HEK293 (cell line): Measurements from ENCODE around the gene ZNF345.

Source experiments
- AEBP2 ChIP-seq: fragments of 450-650 bp; formaldehyde crosslinking; IDR thresholded peaks from 2 replicates; pipeline ENCODE4 v1.5.1; 2016; ENCODE audit warnings: missing biosample characterization, missing genetic modification characterization, borderline replicate concordance
- CTCF ChIP-seq: fragments of 450-650 bp; formaldehyde crosslinking; IDR thresholded peaks from 2 replicates; pipeline ENCODE4 v1.5.1; 2016; ENCODE audit warnings: missing biosample characterization, missing genetic modification characterization
- KLF7 ChIP-seq: fragments of 450-650 bp; formaldehyde crosslinking; IDR thresholded peaks from 2 replicates; pipeline ENCODE4 v1.5.1; 2016; ENCODE audit warnings: missing biosample characterization, missing genetic modification characterization, borderline replicate concordance
- PBX3 ChIP-seq: sonication (generic); formaldehyde crosslinking; IDR thresholded peaks from 2 replicates; pipeline ENCODE4 v1.8.1; 2022; ENCODE audit warnings: mild to moderate bottlenecking, moderate library complexity, missing genetic modification reagents
- SETDB1 ChIP-seq: IDR thresholded peaks from one replicate; pipeline ENCODE4 v1.6.1; 2017; ENCODE audit warnings: mild to moderate bottlenecking, low read length, moderate library complexity, mixed read lengths; ENCODE audit not compliant: insufficient read length
- TSHZ1 ChIP-seq: fragments of 450-650 bp; formaldehyde crosslinking; IDR thresholded peaks from 2 replicates; pipeline ENCODE4 v1.5.1; 2016; ENCODE audit warnings: missing biosample characterization, missing genetic modification characterization, borderline replicate concordance
- ZBTB44 ChIP-seq: fragments of 450-650 bp; IDR thresholded peaks from 2 replicates; pipeline ENCODE4 v1.5.1; 2018; ENCODE audit warnings: missing biosample characterization, mild to moderate bottlenecking, missing genetic modification characterization
- ZBTB48 ChIP-seq: fragments of 450-650 bp; formaldehyde crosslinking; IDR thresholded peaks from 2 replicates; pipeline ENCODE4 v1.5.1; 2016; ENCODE audit warnings: missing biosample characterization, missing genetic modification characterization
- ZBTB49 ChIP-seq: fragments of 450-650 bp; formaldehyde crosslinking; IDR thresholded peaks from 2 replicates; pipeline ENCODE4 v1.5.1; 2016; ENCODE audit warnings: missing biosample characterization, missing genetic modification characterization, low read depth
- ZNF155 ChIP-seq: fragments of 450-650 bp; formaldehyde crosslinking; IDR thresholded peaks from 2 replicates; pipeline ENCODE4 v1.5.1; 2016; ENCODE audit warnings: missing biosample characterization, missing genetic modification characterization
- ZNF157 ChIP-seq: fragments of 450-650 bp; formaldehyde crosslinking; IDR thresholded peaks from 2 replicates; pipeline ENCODE4 v1.5.1; 2016; ENCODE audit warnings: missing biosample characterization, missing genetic modification characterization
- ZNF169 ChIP-seq: fragments of 450-650 bp; formaldehyde crosslinking; IDR thresholded peaks from 2 replicates; pipeline ENCODE4 v1.5.1; 2016; ENCODE audit warnings: missing biosample characterization, missing genetic modification characterization
- ZNF248 ChIP-seq: fragments of 450-650 bp; formaldehyde crosslinking; IDR thresholded peaks from 2 replicates; pipeline ENCODE4 v1.5.1; 2017; ENCODE audit warnings: missing biosample characterization, missing genetic modification characterization
- ZNF266 ChIP-seq: fragments of 450-650 bp; formaldehyde crosslinking; IDR thresholded peaks from 2 replicates; pipeline ENCODE4 v1.5.1; 2016; ENCODE audit warnings: missing biosample characterization, missing genetic modification characterization, low read depth
- ZNF362 ChIP-seq: fragments of 450-650 bp; formaldehyde crosslinking; IDR thresholded peaks from 2 replicates; pipeline ENCODE4 v1.5.1; 2016; ENCODE audit warnings: missing biosample characterization, missing genetic modification characterization
- ZNF473 ChIP-seq: fragments of 450-650 bp; formaldehyde crosslinking; IDR thresholded peaks from 2 replicates; pipeline ENCODE4 v1.5.1; 2017; ENCODE audit warnings: missing biosample characterization, missing genetic modification characterization
- ZNF48 ChIP-seq: fragments of 450-650 bp; formaldehyde crosslinking; IDR thresholded peaks from 2 replicates; pipeline ENCODE4 v1.5.1; 2016; ENCODE audit warnings: missing biosample characterization, missing genetic modification characterization
- ZNF677 ChIP-seq: fragments of 450-650 bp; IDR thresholded peaks from 2 replicates; pipeline ENCODE4 v1.5.0; 2018; ENCODE audit warnings: missing biosample characterization, mild to moderate bottlenecking, missing genetic modification characterization, moderate library complexity
- ZNF704 ChIP-seq: fragments of 450-650 bp; formaldehyde crosslinking; IDR thresholded peaks from 2 replicates; pipeline ENCODE4 v1.5.1; 2016; ENCODE audit warnings: missing biosample characterization, missing genetic modification characterization
- ZSCAN16 ChIP-seq: fragments of 450-650 bp; formaldehyde crosslinking; IDR thresholded peaks from 2 replicates; pipeline ENCODE4 v1.5.1; 2016; ENCODE audit warnings: missing biosample characterization, missing genetic modification characterization

The ZNF345 gene

GRCh38 chr19:36837906-36838783 is 12.5 kb upstream of the ZNF345 start, which contains the start of gene ZNF790 (continued):
- no peak for TF ChIP-seq ZBTB49
- peak; percentile 97 for TF ChIP-seq ZNF169 (tag by site-specific recombination)
- peak; percentile 85 for TF ChIP-seq KLF7 (tag by site-specific recombination)
- TF ChIP-seq ZNF677 (tag by site-specific recombination): no peak
- no peak for TF ChIP-seq ZNF248 (tag by site-specific recombination)
- TF ChIP-seq AEBP2 (tag by site-specific recombination): 0 out of 2 replicates have a peak, but pooled peaks have one; percentile 80
- no peak; the same call in 1 of the 2 replicates for TF ChIP-seq ZNF362 (tag by site-specific recombination)
- TF ChIP-seq ZSCAN16 (tag by site-specific recombination): peak; percentile 92; the same call in 1 of the 2 replicates
- peak; percentile 100 for TF ChIP-seq ZBTB48 (tag by site-specific recombination)
- TF ChIP-seq ZNF473 (tag by site-specific recombination): peak; percentile 67; the same call in 1 of the 2 replicates
- TF ChIP-seq PBX3 (CRISPR knock-in tag): peak; percentile 52; the same call in 1 of the 2 replicates
- TF ChIP-seq ZNF266 (tag by site-specific recombination): peak; percentile 63; the same call in 1 of the 2 replicates
- TF ChIP-seq SETDB1: no peak
- no peak for TF ChIP-seq ZNF48 (tag by site-specific recombination)
- TF ChIP-seq ZNF704 (tag by site-specific recombination): no peak
- peak; percentile 95 for TF ChIP-seq TSHZ1 (tag by site-specific recombination)
- TF ChIP-seq CTCF (tag by site-specific recombination): peak; percentile 32
- TF ChIP-seq ZNF155 (tag by site-specific recombination): 0 out of 2 replicates have a peak, but pooled peaks have one; percentile 53
- no peak; the same call in 1 of the 2 replicates for TF ChIP-seq ZBTB44 (tag by site-specific recombination)
- peak; percentile 52; the same call in 1 of the 2 replicates for TF ChIP-seq ZNF157 (tag by site-specific recombination)
